ENCODE measurements around the gene PPP1R12A. TPM values are rescaled to one million over a fixed set of nuclear protein-coding genes. Genes with fewer than 3 reads are reported as not detected.

The PPP1R12A gene
- total and polyA plus RNA-seq, 2 of the 4 experiments (the other 2 are of a cell fraction) = 47.7 to 112 TPM

- H4K20me1 ChIP-seq (ENCODE audit: insufficient read depth, low read length) = peaks cover 77% of the 10 kb centered on the region
- CTCF ChIA-PET = no interaction called here
Measured at GRCh38 chr12:79927772-79928474, 7.0 kb downstream of the PPP1R12A start.

More at GRCh38 chr12:79927772-79928474, 7.0 kb downstream of the PPP1R12A start:
- dilution Hi-C loops (cut with HindIII; ENCODE audit: low sequenced_read_pairs, unreplicated experiment) = no loop called here
- Histone ChIP-seq H2AFZ (replicated peaks; ENCODE audit: low read length, poor library complexity) (no peak overlapping the region), H2AK5ac (ENCODE audit: low read depth, low read length) (peak overlapping the region; percentile 5; the same call in 1 of the 2 replicates), H4K5ac (ENCODE audit: low read depth, low read length) (no peak overlapping the region), H3K4ac (ENCODE audit: low read depth, low read length) (no peak overlapping the region), H4K8ac (ENCODE audit: low read depth in 2 of 2, low read length in 2 of 2) (no peak overlapping the region), H2BK20ac (ENCODE audit: low read depth, low read length) (no peak overlapping the region), H3K56ac (ENCODE audit: extremely low read depth, insufficient read depth, low read length) (no peak overlapping the region), H3K23ac (ENCODE audit: low read depth, low read length) (peak overlapping the region; percentile 19; the same call in 1 of the 2 replicates), H3K4me1 (ENCODE audit: control insufficient read depth, insufficient read depth, low read length) (peaks cover 7% of the 10 kb centered on the region), H3K27me3 (ENCODE audit: control insufficient read depth, insufficient read depth, low read length) (no peaks in the 10 kb centered on the region), H3K18ac (ENCODE audit: low read depth, low read length) (no peak overlapping the region), H3K4me2 (ENCODE audit: low read depth, low read length) (no peak overlapping the region), H2BK5ac (ENCODE audit: low read depth, low read length, poor library complexity, severe bottlenecking) (no peak overlapping the region), H3K36me3 (ENCODE audit: control insufficient read depth, insufficient read depth, low read length) (0 out of 2 replicates have a peak, but pooled peaks cover 1% of the 10 kb centered on the region), H2AK9ac (replicated peaks; ENCODE audit: low read depth, low read length, poor library complexity) (no peak overlapping the region), H3K4me3 (ENCODE audit: insufficient read depth, low read depth, low read length) (no peak overlapping the region), H3K9me1 (ENCODE audit: insufficient read depth, low read length) (peaks cover 17% of the 10 kb centered on the region), H2BK120ac (ENCODE audit: low read depth, low read length) (no peak overlapping the region), H3K9ac (ENCODE audit: low read depth, low read length) (no peak overlapping the region), H3K79me1 (ENCODE audit: low read depth in 1 of 2, low read length in 2 of 2) (peaks cover 0 to 30% of the 10 kb centered on the region in 2 experiments; a peak in 2 of 4 replicates), H2BK15ac (ENCODE audit: low read depth, low read length) (no peak overlapping the region), H3K14ac (replicated peaks; ENCODE audit: low read depth, low read length) (0 out of 2 replicates have a peak overlapping the region, but pooled peaks have one; percentile 4), H3K9me3 (ENCODE audit: control insufficient read depth, insufficient read depth, low read length) (no peaks in the 10 kb centered on the region), H3K27ac (ENCODE audit: insufficient read depth, low read length) (peak overlapping the region; percentile 12; the same call in 1 of the 2 replicates), H4K91ac (ENCODE audit: insufficient read depth, low read depth, low read length) (no peak overlapping the region)
- BruUV-seq (replicated peaks) = no TSS peak
- ATAC-seq (ENCODE audit: low read depth) = no peak
- intact Hi-C loops (cut with micrococcal nuclease) = loop anchor here (1.0 kb wide), 1 partner anchor 10 kb away; no protein-coding TSS in a partner anchor
- TF ChIP-seq BHLHE40 (IDR thresholded peaks at IDR 0.05; ENCODE audit: low read depth, low read length) = no peak
- TF ChIP-seq RFX5 (IDR thresholded peaks at IDR 0.05; ENCODE audit: low read depth, low read length) = no peak
- TF ChIP-seq CTCF (conservative IDR thresholded peaks at IDR 0.05; ENCODE audit: low read depth, low read length) = no peak
- no peak for TF ChIP-seq RAD21 (IDR thresholded peaks at IDR 0.05; ENCODE audit: low read length)
- TF ChIP-seq MAZ (IDR thresholded peaks at IDR 0.05; ENCODE audit: borderline replicate concordance, low read depth, low read length) = no peak
- TF ChIP-seq USF2 (IDR thresholded peaks at IDR 0.05; ENCODE audit: low read depth, low read length) = no peak
- no peak for TF ChIP-seq NFE2L2 (IDR thresholded peaks at IDR 0.05; ENCODE audit: low read depth, low read length)
- no peak for TF ChIP-seq MXI1 (IDR thresholded peaks at IDR 0.05; ENCODE audit: borderline replicate concordance, low read depth, low read length)
- POLR2A ChIA-PET (ENCODE audit: unreplicated experiment) = interaction anchor here (0.6 kb wide), 1 partner anchor 23 kb away, joined by 4 read pairs; no protein-coding TSS in a partner anchor
- WGBS, 2 experiments (ENCODE audit: extremely low coverage in 2 of 2, insufficient read length in 1 of 2) = no CpG with 5 or more reads among the region's 1 CpG
- DNase-seq = peak; percentile 23
- in situ Hi-C loops (cut with MboI; ENCODE audit: low sequenced_read_pairs) = loop anchor here (25.0 kb wide), 1 partner anchor 516 kb away; no protein-coding TSS in a partner anchor
